Lung (tissue), 12 donors: ENCODE results near the gene LRRC8D. TPM values are rescaled to one million over a fixed set of nuclear protein-coding genes. Genes with fewer than 3 reads are reported as not detected.

Experiments
- ATAC-seq: fragments of 200-7000 bp; cut with Tn5 transposase; one replicate; pipeline ENCODE4 v1.9.1; 2020; ENCODE audit warnings: moderate number of reproducible peaks; ENCODE audit not compliant: insufficient read depth, low FRiP score
- DNase-seq, 3 donors: peaks; one replicate each; pipeline ENCODE4 v3.0.0-alpha.2; 2013 to 2017
- H3K27ac ChIP-seq, 2 donors: one replicate each; pipeline ENCODE4 v1.5.1; 2013; ENCODE audit warnings: mild to moderate bottlenecking in 2 of 2, moderate library complexity in 2 of 2, control low read depth in 1 of 2, inconsistent platforms in 1 of 2, low read depth in 1 of 2, low read length in 1 of 2
- H3K27me3 ChIP-seq, 3 donors: one replicate each; pipeline ENCODE4 v1.5.1; 2013; ENCODE audit warnings: low read length in 2 of 3; ENCODE audit not compliant: control insufficient read depth in 3 of 3, insufficient read depth in 3 of 3
- H3K36me3 ChIP-seq, 4 donors: one replicate each; pipeline ENCODE4 v1.5.1; 2013; ENCODE audit warnings: low read length in 4 of 4, mild to moderate bottlenecking in 1 of 4, moderate library complexity in 1 of 4; ENCODE audit not compliant: control insufficient read depth in 4 of 4, insufficient read depth in 4 of 4
- H3K4me1 ChIP-seq, 5 donors: one replicate each; pipeline ENCODE4 v1.5.1; 2013; ENCODE audit warnings: low read length in 5 of 5, mild to moderate bottlenecking in 2 of 5, moderate library complexity in 1 of 5; ENCODE audit not compliant: control insufficient read depth in 5 of 5, insufficient read depth in 5 of 5
- H3K4me3 ChIP-seq: one replicate; pipeline ENCODE4 v1.5.1; 2013; ENCODE audit warnings: mild to moderate bottlenecking, control low read depth, moderate library complexity
- H3K9ac ChIP-seq, 2 donors: one replicate each; pipeline ENCODE4 v1.5.1; 2013; ENCODE audit warnings: low read length in 2 of 2, control low read depth in 1 of 2; ENCODE audit not compliant: insufficient read depth in 1 of 2
- H3K9me3 ChIP-seq, 4 donors: one replicate each; pipeline ENCODE4 v1.5.1; 2013; ENCODE audit warnings: low read length in 3 of 4, mild to moderate bottlenecking in 1 of 4, moderate library complexity in 1 of 4; ENCODE audit not compliant: control insufficient read depth in 4 of 4, insufficient read depth in 3 of 4
- CTCF ChIP-seq: IDR thresholded peaks from 2 replicates; pipeline ENCODE4 v1.5.1; 2012; ENCODE audit warnings: mild to moderate bottlenecking; ENCODE audit errors: control extremely low read depth, extremely low read depth
- WGBS, 2 donors: extraction: QIAGEN DNeasy Blood & Tissue Kit; methylation state at CpG; one replicate each; pipeline ENCODE4 v1.1.7; 2013; 5-methylcytosine and 5-hydroxymethylcytosine counted together
- polyA plus RNA-seq, 2 donors: library from polyadenylated mRNA; stranded (reverse); fragments of 200-250 nt; gene quantifications; one replicate each; pipeline ENCODE4 v1.2.1, GENCODE V29; 2013
- total RNA-seq, 2 donors: library from RNA; depleted of rRNA in 1 of 2; stranded (reverse); fragments of >200 nt in 1 of 2; gene quantifications; one replicate each; pipeline ENCODE4 v1.2.1, GENCODE V29; 2014 to 2021
- donor health status: control.
- donor health status: control.
- donor health status: Bipolar disorder and iron deficiency.
- donor health status: healthy.
- donor health status: DM: yes; HTN: yes; CAD: no.

LRRC8D gene
- total and polyA plus RNA-seq, 4 donors: 5.1 to 24.2 (median 11.3) TPM

- Histone ChIP-seq H3K4me3 (no peak overlapping the region), H3K9me3 (no peaks in the 10 kb centered on the region), H3K36me3 (no peaks in the 10 kb centered on the region), H3K4me1 (no peaks in the 10 kb centered on the region), H3K27me3 (no peaks in the 10 kb centered on the region), H3K27ac (no peak overlapping the region), H3K9ac (no peak overlapping the region)
- WGBS, 2 donors: 97 to 98% methylated on average over 7 of the region's 7 CpGs
- no peak for DNase-seq
- TF ChIP-seq CTCF: no peak
- ATAC-seq: no peak
Measured at GRCh38 chr1:89955311-89956205, 134.7 kb downstream of the LRRC8D start.

- Histone ChIP-seq H3K4me3 (no peak overlapping the region), H3K9me3 (no peaks in the 10 kb centered on the region), H3K4me1 (peaks cover 0 to 2% (median 0%) of the 10 kb centered on the region in 5 donors), H3K27ac (no peak overlapping the region), H3K27me3 (no peaks in the 10 kb centered on the region), H3K36me3 (no peaks in the 10 kb centered on the region), H3K9ac (no peak overlapping the region)
- no peak for ATAC-seq
- no peak for DNase-seq
- WGBS, 2 donors: 37 to 61% methylated on average over 1 of the region's 1 CpG
- TF ChIP-seq CTCF: no peak
Measured at GRCh38 chr1:89957107-89957506, 136.3 kb downstream of the LRRC8D start.

- H3K9me3 ChIP-seq: peaks cover 0 to 3% (median 1%) of the 10 kb centered on the region in 4 donors
- 83 to 87% methylated on average over 7 of the region's 7 CpGs for WGBS, 2 donors
- TF ChIP-seq CTCF: no peak
- H3K9ac ChIP-seq: no peak overlapping the region
- peaks cover 0 to 3% (median 0%) of the 10 kb centered on the region in 5 donors for H3K4me1 ChIP-seq
- no peaks in the 10 kb centered on the region for H3K27me3 ChIP-seq
- ATAC-seq: no peak
- H3K27ac ChIP-seq: no peak overlapping the region
- no peak overlapping the region for H3K4me3 ChIP-seq
- H3K36me3 ChIP-seq: no peaks in the 10 kb centered on the region
- DNase-seq: no peak
Measured at GRCh38 chr1:89958851-89959654, 138.2 kb downstream of the LRRC8D start.
